Endometrial microvascular endothelial cells (primary cell): ENCODE data around the gene PILRA. TPM values are rescaled to one million over a fixed set of nuclear protein-coding genes. Genes with fewer than 3 reads are reported as not detected.

ENCODE experiments used
- in situ Hi-C: cut with HindIII; loops from 2 replicates; pipeline ENCODE4 v1.10.0; 2017; ENCODE audit warnings: low sequenced_read_pairs, low pct_unique_long_range_greater_than_20kb; ENCODE audit errors: inconsistent ontology term
- total RNA-seq: library from RNA; depleted of rRNA; stranded (reverse); fragments of >200 nt; gene quantifications from one replicate; pipeline ENCODE4 v1.2.3, GENCODE V29; 2015; ENCODE audit errors: inconsistent ontology term

The PILRA gene
- total RNA-seq, 1 donor from 2014 or later = not detected

DNA sequence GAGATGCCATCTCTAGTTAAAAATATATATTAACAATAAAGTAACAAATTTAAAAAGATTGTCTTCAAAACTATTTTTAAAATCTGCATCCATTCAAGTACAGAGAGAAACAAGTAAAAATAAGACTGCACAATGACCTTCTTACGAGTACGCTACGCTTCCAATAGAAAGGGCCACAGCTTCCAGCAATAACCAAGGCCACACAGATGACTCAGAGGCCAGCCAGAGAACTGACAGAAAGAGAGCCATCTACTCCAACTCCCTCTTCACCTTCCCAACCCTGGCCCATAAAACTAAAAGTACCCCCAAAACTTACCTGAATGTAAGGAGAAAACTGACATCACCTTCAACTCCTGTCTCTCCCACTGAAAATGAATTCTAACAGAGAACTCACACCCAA lies 26.8 kb downstream of the PILRA start:
- in situ Hi-C loops = no loop called here

DNA sequence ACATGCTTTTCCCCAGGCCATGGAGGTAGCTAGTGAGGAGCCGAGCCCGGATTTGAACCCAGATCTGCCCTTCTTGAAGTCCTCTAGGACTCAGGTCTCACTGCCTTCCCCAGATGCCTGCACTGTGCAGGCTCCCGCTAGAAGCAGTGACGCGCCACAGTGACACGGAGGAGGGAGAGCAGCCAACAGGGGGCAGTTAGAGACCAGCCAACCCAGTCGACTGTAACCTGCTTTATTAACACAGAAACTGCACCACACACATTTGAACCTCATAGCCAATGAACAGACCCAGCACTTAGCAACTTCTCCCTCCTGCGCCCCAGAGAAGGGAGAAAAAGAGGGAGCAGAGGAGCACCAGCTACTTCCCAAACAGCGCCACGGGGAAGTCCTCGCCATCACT lies 27.4 kb downstream of the PILRA start:
- in situ Hi-C loops = no loop called here

DNA sequence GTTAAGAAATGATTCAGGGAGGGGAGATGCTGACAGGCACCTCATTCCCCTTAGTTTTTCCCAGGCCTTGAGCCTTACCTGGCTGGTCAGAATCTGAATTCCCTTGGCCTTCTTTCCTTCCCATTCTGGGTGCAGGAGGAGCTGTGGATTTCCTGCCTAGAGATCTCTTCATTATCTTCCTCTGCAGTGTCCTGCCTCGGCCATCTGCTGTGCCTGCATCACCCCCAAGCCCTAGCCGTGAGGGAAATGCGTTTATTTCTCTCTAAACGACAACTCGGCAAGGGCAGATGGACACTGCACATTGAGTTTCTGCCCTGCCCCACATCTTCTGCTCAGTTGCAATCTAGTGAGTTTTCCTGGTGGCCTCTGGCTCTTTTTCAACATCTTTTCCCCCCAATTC lies 28.5 kb downstream of the PILRA start:
- in situ Hi-C loops = no loop called here

DNA sequence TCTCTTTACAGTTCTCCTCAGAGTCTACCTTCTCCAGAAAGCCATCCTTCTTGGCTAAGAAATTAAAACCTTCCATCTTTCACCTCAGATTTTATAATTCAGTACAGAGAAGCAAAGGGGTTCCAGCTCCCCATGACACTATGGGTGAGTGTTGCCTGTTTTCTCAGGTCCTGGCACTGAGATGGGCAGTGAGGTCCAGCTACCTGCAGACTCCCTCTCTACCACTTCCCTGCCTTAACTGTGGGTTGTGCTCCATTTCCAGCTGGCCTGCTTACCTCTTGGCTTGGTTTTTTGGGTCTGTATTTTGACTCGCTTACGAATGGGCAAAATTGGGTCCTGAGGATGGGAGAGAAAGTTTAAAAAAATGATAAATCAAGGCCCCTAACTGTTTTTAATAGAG lies 29.0 kb downstream of the PILRA start:
- in situ Hi-C loops = no loop called here

DNA sequence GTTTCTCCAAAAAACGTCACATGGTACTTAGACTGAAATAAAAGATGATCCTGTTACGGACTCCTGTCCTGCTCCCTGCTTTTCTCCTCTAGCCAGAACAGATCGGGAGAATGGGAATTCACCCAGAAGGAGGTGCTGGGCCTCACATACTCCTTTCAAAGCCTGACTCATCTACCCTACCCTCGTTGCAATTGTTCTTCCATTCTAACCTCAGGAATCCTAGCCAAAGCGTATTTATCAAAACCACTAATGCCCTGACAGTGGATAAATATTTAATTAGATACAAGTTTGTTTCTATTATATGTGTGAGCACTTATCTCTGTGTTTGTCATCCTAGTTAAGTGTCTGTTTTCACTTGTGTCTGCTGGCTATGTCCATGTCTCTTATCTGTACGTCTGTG lies 33.5 kb downstream of the PILRA start:
- in situ Hi-C loops = no loop called here

DNA sequence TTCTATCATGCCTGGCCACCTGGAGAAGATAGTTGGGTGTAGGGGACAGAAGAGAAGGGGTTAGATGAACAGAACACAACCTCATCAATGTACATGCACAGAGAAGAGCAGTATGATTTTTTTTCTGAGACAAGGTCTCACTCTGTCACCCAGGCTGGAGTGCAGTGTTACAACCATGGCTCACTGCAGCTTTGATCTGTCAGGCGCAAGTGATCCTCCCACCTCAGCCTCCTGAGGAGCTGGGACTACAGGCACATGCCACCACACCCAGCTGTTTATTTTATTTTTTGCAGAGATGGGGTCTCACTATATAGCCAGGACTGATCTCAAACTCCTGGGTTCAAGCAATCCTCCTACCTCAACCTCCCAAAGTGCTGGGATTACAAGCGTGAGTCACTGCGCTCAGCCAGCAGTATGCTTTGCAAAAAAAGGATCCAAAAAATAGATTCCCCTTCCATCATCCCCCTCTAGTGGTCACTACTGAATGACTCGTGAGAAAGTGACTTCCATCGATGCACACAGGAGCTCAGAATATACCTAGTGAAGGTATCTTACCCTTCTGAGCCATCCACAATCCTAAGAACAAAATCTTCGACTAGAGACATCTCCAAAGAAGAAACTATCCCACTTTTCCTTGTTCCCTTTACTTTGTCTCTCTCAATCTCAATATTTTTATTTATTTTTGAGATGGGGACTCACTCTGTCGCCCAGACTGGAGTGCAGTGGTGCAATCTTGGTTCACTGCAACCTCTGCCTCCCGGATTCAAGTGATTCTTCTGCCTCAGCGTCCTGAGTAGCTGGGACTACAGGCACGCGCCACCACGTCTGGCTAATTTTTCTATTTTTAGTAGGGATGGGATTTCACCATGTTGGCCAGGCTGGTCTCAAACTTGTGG lies 34.2 kb downstream of the PILRA start:
- in situ Hi-C loops = no loop called here

DNA sequence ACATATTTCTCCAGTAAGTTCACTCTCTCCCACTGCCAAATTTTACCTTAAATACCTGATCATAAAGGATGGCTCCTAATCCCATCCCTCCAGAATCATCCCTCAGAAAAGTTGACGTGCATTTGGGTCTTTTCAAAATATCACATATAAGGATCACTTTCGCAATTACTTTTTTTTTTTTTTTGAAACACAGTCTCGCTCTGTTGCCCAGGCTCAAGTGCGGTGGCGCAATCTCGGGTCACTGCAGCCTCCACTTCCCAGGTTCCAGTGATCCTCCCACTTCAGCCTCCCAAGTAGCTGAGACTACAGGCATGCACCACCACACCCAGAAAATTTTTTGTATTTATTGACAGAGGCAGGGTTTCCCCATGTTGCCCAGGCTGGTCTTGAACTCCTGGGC lies 37.8 kb downstream of the PILRA start:
- in situ Hi-C loops = no loop called here

DNA sequence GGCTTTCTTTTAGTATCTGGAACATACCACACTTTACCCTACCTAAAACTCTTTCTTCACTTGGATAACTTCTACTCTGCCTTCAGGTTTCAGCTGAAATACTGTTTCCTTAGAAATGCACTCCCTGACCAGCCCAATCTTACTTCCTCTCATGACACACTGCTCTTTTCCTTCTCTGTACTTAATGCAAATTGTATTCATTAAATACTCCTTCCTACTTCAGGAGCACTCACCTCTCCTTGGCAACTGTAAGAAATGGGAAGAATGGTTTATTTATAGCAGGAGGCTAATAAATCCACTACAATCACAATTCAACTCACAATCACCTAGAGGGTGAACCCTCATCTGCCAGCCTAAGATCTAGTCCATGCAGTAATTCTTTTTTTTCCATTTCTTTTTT lies 40.1 kb downstream of the PILRA start:
- in situ Hi-C loops = no loop called here

DNA sequence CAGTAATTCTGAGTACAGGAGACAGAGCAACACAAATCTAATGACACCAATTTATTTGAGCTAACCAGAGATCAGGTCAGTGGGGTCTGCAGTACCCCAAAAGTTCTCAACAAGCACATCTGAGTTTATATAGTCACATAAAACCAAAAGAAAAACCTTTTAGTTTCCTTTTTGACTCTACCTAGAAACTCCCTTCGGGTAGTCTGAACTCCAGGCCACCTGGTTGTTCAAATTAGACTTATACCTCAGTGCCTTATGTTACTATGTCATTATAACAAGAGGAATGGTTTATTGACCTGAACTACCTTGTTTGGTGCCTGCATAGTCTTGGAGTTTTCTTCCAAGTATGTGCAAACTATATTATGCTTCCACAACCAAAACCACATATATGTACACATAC lies 40.6 kb downstream of the PILRA start:
- in situ Hi-C loops = no loop called here

DNA sequence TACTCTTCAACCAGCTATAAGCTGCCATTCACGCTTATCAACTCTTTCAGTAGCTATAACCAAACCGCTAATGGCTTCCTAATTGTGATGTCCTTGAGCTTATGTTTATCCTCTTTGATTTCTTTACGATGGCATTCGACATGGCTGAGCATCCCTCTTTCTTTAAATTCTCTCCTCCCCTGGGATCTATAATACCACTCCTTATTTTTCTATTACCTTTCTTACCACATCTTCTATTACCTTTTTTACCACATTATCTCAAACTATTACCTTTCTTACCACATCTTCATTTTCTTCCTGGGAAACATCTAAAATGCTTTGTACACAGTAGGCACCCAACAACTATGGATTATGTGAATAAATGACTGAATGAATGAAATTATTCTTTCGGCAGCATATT lies 42.2 kb downstream of the PILRA start:
- in situ Hi-C loops = no loop called here

DNA sequence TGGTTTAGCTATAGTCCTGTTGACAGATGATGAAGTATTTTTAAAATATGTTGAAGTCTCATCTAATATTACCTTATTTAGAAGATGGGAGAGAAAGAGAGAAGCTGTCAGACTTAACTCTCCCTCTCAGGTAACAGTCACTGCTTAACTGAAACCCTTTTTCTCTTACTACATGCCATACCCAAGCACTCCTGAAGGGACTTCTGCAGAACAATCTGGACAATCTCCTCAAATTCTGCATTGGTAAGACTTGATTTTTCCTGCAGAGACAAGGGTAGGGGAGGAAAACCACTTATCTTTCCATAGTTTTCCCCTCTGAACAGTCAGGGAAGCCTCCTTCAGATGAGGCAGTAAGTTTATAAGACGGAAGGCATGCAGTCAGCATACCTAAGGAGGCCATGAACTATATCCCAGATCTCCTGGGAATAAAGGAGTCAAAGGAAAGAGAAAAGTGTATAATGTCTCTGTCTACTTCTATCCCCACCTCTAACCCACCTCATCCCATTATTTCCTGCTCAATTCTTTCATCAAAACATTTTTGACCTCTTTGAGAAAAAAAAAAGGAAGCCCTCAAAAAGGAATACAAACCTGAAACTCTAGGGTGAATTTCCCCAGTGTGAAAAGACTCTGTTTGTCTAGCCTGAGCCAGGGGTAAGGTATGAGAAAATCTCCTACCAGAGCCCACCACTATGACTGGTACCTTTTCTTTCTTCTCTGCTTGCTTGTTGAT lies 45.8 kb downstream of the PILRA start:
- in situ Hi-C loops = no loop called here

DNA sequence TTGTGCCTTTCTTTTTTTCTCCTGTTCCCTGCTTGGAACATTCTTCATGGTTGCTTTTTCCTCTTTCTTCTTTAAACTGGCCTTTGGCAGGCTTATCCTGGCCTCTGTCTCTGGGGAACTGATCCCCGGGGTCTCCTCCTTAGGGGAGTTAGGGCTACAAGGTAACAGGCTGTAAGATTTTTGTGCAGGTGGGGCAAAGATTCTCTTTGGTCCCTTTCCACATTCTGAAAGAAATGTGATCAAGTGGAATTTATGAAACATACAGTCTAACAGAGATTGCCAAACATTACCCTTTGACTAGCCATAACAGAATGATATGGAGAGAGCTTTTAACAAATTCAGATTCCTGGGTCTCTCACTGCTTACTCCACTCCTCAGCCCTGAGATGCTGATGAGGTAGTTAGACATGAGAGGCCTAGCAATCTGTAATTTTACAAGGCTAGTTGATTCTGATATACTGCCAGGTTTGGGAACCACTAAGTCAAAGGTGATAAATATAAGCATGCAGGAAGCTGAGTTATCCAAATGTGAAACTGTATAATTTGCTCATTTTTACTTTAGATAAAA lies 46.5 kb downstream of the PILRA start:
- in situ Hi-C loops = no loop called here

DNA sequence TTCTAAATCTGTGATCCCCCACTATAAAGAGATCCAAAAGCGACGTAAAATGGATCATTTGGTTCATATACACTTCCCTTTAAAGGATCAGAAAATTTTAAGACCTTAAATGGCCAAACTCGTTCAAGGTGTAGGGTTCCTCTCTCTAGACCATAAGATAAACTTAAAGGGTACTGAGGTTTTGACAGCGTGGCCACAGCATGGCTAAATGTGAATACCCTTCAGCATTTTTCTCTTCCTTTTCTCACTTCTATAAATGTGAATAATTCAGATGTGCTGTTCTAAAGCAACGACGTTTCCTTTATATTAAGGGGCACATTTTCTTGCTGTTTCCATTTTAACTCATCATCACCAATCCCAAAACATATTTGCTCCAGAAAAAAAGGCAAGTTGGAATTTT lies 50.0 kb downstream of the PILRA start:
- in situ Hi-C loops = no loop called here

DNA sequence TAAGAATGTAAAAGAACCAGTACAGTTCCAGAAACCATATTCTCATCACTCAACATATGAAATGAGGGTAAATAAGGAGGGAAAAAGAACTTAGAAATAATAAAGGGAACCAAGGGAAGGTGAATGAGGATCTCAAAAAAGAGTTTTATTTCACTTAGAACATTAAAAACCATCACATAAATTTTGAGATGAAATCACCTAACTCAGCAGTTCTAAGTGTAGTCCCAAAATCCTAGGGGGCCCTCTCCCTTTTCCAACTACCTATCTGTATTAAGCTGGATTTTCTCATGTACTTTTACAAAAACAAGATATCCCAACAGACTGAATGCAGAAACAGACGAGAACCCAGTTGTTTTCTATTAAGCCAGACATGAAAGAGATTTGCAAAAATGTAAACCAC lies 52.1 kb downstream of the PILRA start:
- in situ Hi-C loops = no loop called here

DNA sequence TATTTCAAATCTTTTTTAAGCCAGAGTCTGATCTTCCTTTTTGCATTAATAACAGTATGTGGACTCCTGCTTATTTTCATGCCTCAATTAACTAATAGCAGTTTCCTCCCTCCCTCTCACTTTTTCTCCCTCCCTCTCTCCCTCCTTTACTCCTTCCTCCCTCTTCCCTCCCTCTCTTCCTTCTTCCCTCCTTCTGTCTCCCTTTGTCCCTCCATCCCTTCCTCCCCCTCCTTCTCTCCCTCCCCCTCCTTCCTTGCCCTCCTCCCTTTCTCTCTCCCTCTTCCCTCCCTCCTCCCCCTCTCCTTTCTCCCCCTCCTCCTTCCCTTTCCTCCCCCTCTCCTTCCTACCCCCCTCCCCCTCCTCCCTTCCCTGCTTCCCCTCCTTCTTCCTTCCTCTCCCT lies 53.2 kb downstream of the PILRA start:
- in situ Hi-C loops = no loop called here

DNA sequence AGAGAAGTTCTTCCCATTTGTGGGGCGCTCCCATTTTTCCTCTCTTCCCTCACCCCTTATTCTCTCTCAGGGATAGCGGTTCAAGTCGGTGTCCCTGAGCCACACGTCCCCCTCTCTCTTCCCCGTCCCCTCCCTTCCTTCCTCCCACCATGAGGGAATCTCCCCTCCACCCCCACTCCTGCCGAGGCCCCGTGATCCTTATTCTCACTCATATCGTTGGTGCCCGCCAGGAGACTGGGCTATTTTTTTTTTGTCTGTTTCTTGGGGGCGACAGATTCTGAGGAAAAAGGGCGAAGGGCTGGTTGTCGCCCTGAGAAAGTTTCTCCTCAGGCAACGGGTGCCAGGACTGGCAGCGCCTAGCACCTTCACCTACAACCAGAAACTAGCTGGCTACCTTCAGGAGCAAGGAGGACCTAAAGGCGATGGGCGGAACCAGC lies 54.5 kb downstream of the PILRA start:
- in situ Hi-C loops = no loop called here

DNA sequence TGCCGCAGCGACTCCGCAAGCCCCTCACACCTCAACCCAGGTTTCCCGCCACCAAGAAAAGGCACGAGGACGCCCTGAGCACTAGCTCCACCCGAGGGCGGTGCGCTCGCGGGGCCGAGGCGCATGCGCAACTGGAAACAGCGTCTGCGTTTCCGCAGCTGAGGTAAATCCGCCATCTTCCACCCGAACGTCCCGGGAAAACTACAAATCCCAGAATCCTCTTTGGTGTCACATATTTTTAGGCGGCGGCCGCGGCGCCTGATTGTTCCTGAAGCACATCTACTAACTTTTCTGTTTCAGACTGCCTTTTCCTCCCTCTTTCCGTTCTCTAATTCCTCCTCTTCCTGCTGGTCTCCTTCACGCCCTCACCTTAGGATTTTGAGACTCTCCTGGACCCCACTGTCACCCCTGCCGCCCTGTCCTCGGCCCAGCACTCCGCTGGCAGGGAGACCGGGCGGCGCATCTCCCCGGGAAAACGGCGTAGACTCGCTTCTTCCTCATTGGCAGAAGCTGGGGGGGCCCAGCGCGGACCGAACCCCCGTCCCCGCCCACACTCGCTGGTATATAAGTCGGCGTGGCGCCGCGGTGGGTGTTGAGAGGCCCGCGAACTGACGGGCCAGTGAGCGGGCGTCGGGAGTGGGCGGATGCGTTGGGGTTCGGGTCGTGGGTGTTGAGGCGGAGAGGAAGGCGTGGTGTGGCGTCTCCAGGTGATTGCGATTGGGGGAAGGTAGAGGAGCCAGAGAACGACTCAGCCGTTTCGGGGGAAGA lies 55.1 kb downstream of the PILRA start, which contains the start of gene ZCWPW1:
TSS of gene ZCWPW1 (minus strand) at position 505 of the 768 bp plus-strand sequence. CDS start 8,054 bp downstream, outside the sequence.
- in situ Hi-C loops = no loop called here

DNA sequence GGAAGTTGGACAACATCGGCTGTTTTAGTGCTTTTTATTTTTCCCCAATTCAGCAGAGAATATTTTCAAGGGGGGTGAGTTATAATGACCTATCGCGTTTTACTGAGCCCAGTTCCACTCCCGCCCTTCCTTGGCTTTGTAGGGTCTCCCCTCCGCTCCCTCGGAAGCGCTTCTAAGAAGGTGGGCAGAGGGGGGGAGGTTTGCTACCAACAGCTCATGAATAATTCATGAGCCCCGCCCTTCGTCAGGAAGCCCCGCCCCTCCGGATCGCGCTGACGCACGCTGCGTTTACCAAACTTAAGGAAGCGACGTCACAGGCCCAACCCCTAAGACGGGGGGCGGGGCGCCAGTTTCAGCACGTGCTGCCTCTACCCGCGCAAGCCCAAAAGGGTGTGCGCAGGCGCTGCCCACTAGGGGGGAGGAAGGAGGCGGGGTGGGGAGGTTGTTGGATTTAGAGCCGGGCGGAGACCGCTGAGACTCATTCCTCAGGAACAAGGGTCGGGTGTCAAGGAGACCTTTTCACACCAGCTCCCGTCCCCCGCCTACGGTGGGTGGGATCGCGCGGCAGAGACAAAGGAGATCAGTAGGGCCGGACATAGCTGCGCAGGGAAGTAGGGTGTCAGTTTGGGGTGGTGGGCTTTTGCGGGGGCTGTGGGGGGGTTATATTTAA lies 55.8 kb downstream of the PILRA start:
- in situ Hi-C loops = no loop called here
